Measurements from ENCODE around the gene SCTR.
A peak's percentile ranks its signal among the peaks of the same experiment; 100 is the strongest.

Gene SCTR

GRCh38 chr2:119523383-119523951 lies 816 bp downstream of the SCTR start:
- DNase-seq (ENCODE audit: low spot score) = no peak

GRCh38 chr2:119522671-119523070 lies 1.6 kb downstream of the SCTR start:
- no peak for DNase-seq (ENCODE audit: low spot score)

- no peak for DNase-seq (ENCODE audit: low spot score)
Measured at GRCh38 chr2:119521433-119522050, 2.7 kb downstream of the SCTR start.

GRCh38 chr2:119520696-119521432 lies 3.4 kb downstream of the SCTR start:
- no peak for DNase-seq (ENCODE audit: low spot score)

GRCh38 chr2:119519057-119519408 lies 5.2 kb downstream of the SCTR start:
- DNase-seq (ENCODE audit: low spot score) = no peak

- DNase-seq (ENCODE audit: low spot score) = no peak
Measured at GRCh38 chr2:119518401-119519056, 5.8 kb downstream of the SCTR start.

- peak; percentile 16 for DNase-seq (ENCODE audit: low spot score)
Measured at GRCh38 chr2:119517433-119517832, 6.8 kb downstream of the SCTR start.

- no peak for DNase-seq (ENCODE audit: low spot score)
Measured at GRCh38 chr2:119516121-119516520, 8.2 kb downstream of the SCTR start.

- no peak for DNase-seq (ENCODE audit: low spot score)
Measured at GRCh38 chr2:119513832-119514231, 10.5 kb downstream of the SCTR start.

GRCh38 chr2:119512946-119513345 lies 11.3 kb downstream of the SCTR start:
- no peak for DNase-seq (ENCODE audit: low spot score)

GRCh38 chr2:119511989-119512388 lies 12.3 kb downstream of the SCTR start:
- DNase-seq (ENCODE audit: low spot score) = no peak

GRCh38 chr2:119508756-119509155 lies 15.5 kb downstream of the SCTR start:
- no peak for DNase-seq (ENCODE audit: low spot score)

GRCh38 chr2:119496682-119497081 lies 27.6 kb downstream of the SCTR start:
- DNase-seq (ENCODE audit: low spot score) = no peak

- DNase-seq (ENCODE audit: low spot score) = no peak
Measured at GRCh38 chr2:119495948-119496347, 28.3 kb downstream of the SCTR start.

- DNase-seq (ENCODE audit: low spot score) = no peak
Measured at GRCh38 chr2:119494163-119494790, 30.0 kb downstream of the SCTR start.

GRCh38 chr2:119491776-119492525 lies 32.3 kb downstream of the SCTR start:
- DNase-seq (ENCODE audit: low spot score) = no peak

GRCh38 chr2:119490653-119491195 lies 33.6 kb downstream of the SCTR start:
- no peak for DNase-seq (ENCODE audit: low spot score)

GRCh38 chr2:119490106-119490505 lies 34.2 kb downstream of the SCTR start:
- no peak for DNase-seq (ENCODE audit: low spot score)

GRCh38 chr2:119489232-119489952 lies 34.9 kb downstream of the SCTR start:
- no peak for DNase-seq (ENCODE audit: low spot score)

Measured in SK-N-DZ (cell line).